ENCODE data around the gene NAXD.
A peak's percentile ranks its signal among the peaks of the same experiment; 100 is the strongest.

Gene NAXD

DNA sequence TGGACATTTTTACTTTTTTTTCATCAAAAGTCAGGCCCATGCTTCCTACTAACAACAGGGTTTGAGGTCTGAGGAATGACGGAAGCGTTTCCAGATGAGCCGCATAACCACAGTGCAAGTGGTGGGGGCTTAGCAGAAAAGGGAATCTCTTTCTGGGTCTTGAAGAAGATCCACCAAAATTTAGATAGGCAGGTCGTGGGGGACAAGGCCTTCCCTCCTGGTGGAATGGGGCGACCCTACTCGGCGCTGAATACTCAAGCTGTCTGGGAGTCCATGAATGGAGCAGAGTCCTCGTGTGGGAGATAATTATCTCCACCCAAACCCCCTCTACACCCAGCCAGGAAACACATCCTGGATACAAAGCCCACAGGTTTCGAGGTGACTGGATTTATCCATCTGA, 53.7 kb downstream of the NAXD start:
- TF ChIP-seq, protein P1, sequence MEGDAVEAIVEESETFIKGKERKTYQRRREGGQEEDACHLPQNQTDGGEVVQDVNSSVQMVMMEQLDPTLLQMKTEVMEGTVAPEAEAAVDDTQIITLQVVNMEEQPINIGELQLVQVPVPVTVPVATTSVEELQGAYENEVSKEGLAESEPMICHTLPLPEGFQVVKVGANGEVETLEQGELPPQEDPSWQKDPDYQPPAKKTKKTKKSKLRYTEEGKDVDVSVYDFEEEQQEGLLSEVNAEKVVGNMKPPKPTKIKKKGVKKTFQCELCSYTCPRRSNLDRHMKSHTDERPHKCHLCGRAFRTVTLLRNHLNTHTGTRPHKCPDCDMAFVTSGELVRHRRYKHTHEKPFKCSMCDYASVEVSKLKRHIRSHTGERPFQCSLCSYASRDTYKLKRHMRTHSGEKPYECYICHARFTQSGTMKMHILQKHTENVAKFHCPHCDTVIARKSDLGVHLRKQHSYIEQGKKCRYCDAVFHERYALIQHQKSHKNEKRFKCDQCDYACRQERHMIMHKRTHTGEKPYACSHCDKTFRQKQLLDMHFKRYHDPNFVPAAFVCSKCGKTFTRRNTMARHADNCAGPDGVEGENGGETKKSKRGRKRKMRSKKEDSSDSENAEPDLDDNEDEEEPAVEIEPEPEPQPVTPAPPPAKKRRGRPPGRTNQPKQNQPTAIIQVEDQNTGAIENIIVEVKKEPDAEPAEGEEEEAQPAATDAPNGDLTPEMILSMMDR (IDR thresholded peaks at IDR 0.05), result no peak

DNA sequence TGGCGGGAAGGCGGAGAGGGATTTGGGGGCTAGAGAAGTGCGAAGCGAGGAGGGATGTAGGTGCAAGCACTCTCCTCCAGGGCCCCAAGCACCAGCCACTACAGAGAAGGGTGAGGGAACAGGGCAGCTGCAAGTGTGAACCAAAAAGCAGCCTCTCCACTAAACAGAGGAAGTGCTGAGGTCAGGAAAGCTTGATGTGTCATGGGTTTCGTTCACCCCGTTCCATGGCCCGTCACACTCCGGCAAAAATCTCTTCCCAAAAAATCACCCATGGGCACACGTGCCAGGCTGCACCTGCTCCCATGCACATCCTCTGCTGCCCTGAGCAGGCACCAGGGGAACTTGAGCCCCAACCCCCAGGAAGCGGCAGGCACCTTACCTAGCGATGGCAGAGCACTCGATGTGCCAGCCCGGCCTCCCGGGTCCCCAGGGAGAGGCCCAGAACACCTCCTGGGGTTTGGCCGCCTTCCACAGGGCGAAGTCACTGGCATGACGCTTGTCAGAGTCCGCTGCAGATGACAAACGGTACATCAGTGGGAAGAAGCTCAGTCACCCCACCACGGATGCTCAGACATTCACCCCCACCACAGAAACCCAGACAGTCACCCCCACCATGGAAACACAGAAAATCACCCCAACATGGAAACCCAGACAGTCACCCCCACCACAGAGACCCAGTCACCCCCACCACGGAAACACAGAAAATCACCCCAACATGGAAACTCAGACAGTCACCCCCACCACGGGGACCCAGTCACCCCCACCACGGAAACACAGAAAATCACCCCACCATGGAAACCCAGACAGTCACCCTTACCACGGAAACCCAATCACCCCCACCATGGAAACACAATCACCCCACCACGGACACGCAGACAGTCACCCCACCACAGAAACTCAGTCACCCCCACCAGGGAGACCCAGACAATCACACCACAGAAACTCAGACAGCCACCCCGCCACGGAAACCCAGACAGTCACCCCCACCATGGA, 61.5 kb downstream of the NAXD start:
- TF ChIP-seq, protein P1 (IDR thresholded peaks at IDR 0.05), result no peak

DNA sequence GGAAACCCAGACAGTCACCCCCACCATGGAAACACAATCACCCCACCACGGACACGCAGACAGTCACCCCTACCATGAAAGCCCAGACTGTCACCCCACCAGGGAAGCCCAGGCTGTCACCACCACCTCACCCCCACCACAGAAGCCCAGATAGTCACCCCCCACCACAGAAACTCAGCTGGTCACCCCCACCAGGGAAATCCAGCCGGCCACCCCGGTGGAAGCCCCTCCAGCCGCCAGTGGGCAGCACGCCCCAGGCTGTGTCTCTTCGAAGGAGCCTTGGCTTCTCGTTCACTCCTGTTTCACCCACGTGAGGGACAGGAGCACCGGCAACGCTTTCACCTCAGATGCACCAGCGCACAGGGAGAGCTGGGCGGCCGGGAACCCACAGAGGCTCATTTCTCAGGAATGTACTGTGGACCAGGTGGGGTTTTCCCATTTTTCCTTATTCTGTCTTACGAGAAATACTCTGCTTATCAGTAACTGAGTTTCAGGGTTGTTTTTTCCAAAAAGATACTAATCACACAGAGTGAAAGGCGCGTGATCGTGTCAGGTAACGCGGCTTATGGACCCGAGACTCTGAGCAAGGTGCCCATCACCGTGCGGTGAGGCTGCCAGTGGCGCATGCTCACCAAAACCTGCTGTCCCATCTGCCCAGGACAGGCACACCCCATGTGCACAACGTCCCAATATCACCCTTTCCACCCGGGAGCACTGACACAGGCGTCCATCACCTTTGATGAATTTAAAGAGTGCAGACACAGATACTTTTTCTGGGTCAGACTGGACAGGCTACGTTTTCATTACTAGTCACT, 62.6 kb downstream of the NAXD start:
- TF ChIP-seq, protein P1 (IDR thresholded peaks at IDR 0.05), result no peak

GRCh38 chr13:110680852-110681251, 65.5 kb downstream of the NAXD start:
- TF ChIP-seq, protein P1 (IDR thresholded peaks at IDR 0.05), result peak; percentile 29; the same call in 1 of the 2 replicates

- TF ChIP-seq, protein P1 (IDR thresholded peaks at IDR 0.05), result no peak
Measured at GRCh38 chr13:110681868-110682550, 66.7 kb downstream of the NAXD start.

DNA sequence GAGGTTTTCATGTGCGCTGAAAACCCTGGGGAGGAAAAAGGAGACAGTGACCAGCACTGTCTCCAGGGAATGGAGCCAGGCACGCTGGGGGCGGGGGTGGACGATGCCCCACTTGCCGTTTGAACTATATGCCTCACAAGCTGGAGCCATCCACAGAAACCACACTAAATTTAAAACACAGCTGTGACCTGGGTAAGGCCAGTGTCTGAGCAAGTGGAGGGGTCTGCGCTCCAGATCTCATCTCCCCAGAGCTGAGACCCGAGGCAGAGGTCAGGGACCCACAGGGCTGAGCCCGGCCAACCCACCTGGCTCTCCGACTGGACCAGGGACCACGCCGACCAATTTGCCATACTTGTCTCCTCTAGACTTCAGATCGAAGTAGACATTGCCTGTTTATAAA, 67.4 kb downstream of the NAXD start:
- TF ChIP-seq, protein P1 (IDR thresholded peaks at IDR 0.05), result no peak
